K562 (cell line): ENCODE measurements around the gene IRGQ. TPM values are rescaled to one million over a fixed set of nuclear protein-coding genes. Genes with fewer than 3 reads are reported as not detected.

Source experiments
- ATAC-seq: fragments of 200-7000 bp; cut with Tn5 transposase; 3 replicates; pipeline ENCODE4 v1.9.1; 2020; ENCODE audit warnings: moderate library complexity
- BruUV-seq: library from RNA; stranded (reverse); fragments of 400-500 nt; replicated peaks from 2 replicates; lab custom pipeline; 2021; lab: Mats Ljungman, UMichigan
- CTCF ChIA-PET: fragments of 300-600 bp; formaldehyde crosslinking; extraction: SDS; loops from one replicate; lab custom pipeline; 2021; ENCODE audit warnings: low intra/inter-chr PET ratio; lab: Yijun Ruan, JAX
- POLR2A ChIA-PET: fragments of 300-600, 350-650 bp; sonication (Branson Sonifier 250); formaldehyde crosslinking; extraction: SDS; loops from one replicate; lab custom pipeline; 2021; ENCODE audit warnings: antibody characterized with exemption, inconsistent platforms; lab: Yijun Ruan, JAX
- DNase-seq, 4 experiments: peaks; one replicate each; pipeline versions ENCODE4 v3.0.0 to v3.0.0-alpha.2; 2011 to 2018; ENCODE audit warnings: low spot score in 3 of 4, mixed read lengths in 3 of 4; ENCODE audit errors: extremely low read depth in 1 of 4
- FAIRE-seq: peaks from 2 replicates; lab custom pipeline; 2011; peaks lifted over from hg19 to GRCh38; lab: Jason Lieb, UNC
- H2AFZ ChIP-seq: 2 replicates; pipeline ENCODE4 v1.6.0; 2011; ENCODE audit warnings: low read depth, low read length, control low read depth, inconsistent platforms
- H3K27ac ChIP-seq: fragments of 200-600 bp; 3 replicates; pipeline ENCODE4 v1.8.0; 2011; ENCODE audit warnings: low read depth, mild to moderate bottlenecking, control low read depth, inconsistent platforms, low read length, moderate library complexity, mixed read lengths; ENCODE audit errors: extremely low read depth
- H3K27me3 ChIP-seq, 2 experiments: fragments of 300-600 bp in 1 of 2; 2 replicates in 1 of 2; 3 replicates in 1 of 2; pipeline versions ENCODE4 v1.6.0 to v1.8.0; 2011; ENCODE audit warnings: inconsistent platforms in 2 of 2, low read length in 2 of 2, mild to moderate bottlenecking in 1 of 2, mixed read lengths in 1 of 2, moderate library complexity in 1 of 2; ENCODE audit not compliant: control insufficient read depth in 2 of 2, insufficient read depth in 2 of 2
- H3K36me3 ChIP-seq: fragments of 300-600 bp; 3 replicates; pipeline ENCODE4 v1.8.0; 2011; ENCODE audit warnings: mild to moderate bottlenecking, low read length, inconsistent platforms; ENCODE audit not compliant: control insufficient read depth, insufficient read depth
- H3K4me1 ChIP-seq, 2 experiments: fragments of 200-600 bp in 1 of 2; replicated peaks in 1 of 2; 2 replicates in 1 of 2; 3 replicates in 1 of 2; pipeline versions ENCODE4 v1.5.1 to v1.8.0; 2011; ENCODE audit warnings: inconsistent platforms in 2 of 2, low read length in 2 of 2, mild to moderate bottlenecking in 1 of 2, mixed read lengths in 1 of 2, moderate library complexity in 1 of 2; ENCODE audit not compliant: control insufficient read depth in 2 of 2, insufficient read depth in 2 of 2
- H3K4me2 ChIP-seq: 2 replicates; pipeline ENCODE4 v1.6.1; 2011; ENCODE audit warnings: low read length, control low read depth, inconsistent platforms, mixed read lengths; ENCODE audit not compliant: insufficient read depth
- H3K4me3 ChIP-seq: fragments of 200-600 bp; sonication (generic), shearing (Covaris generic); 2 replicates; pipeline ENCODE4 v1.5.1; 2016; ENCODE audit warnings: control low read depth, inconsistent platforms
- H3K79me2 ChIP-seq: fragments of 200-600 bp; 3 replicates; pipeline ENCODE4 v1.8.0; 2011; ENCODE audit warnings: low read length, inconsistent platforms; ENCODE audit not compliant: control insufficient read depth, insufficient read depth
- H3K9ac ChIP-seq, 2 experiments: 2 replicates each; pipeline versions ENCODE4 v1.6.0 to v1.6.1; 2011; ENCODE audit warnings: low read depth in 2 of 2, low read length in 2 of 2, control low read depth in 1 of 2, inconsistent platforms in 1 of 2, mild to moderate bottlenecking in 1 of 2, mixed read lengths in 1 of 2; ENCODE audit not compliant: insufficient read depth in 1 of 2
- H3K9me1 ChIP-seq: one replicate; pipeline ENCODE4 v1.6.0; 2011; ENCODE audit warnings: inconsistent platforms, mild to moderate bottlenecking, low read length, moderate library complexity; ENCODE audit not compliant: control insufficient read depth, insufficient read depth
- H3K9me3 ChIP-seq: replicated peaks from 2 replicates; pipeline ENCODE4 v1.5.1; 2011; ENCODE audit warnings: low read depth, low read length, inconsistent platforms; ENCODE audit not compliant: control insufficient read depth, insufficient read depth
- H4K20me1 ChIP-seq: replicated peaks from 2 replicates; pipeline ENCODE4 v1.6.1; 2011; ENCODE audit warnings: low read length, inconsistent platforms, mixed read lengths; ENCODE audit not compliant: control insufficient read depth, insufficient read depth
- BCL6 ChIP-seq: fragments of 250-450 bp; sonication (Bioruptor Pico); IDR thresholded peaks from 2 replicates; pipeline ENCODE4 v1.4.0; 2020
- CREB1 ChIP-seq, 2 experiments: sonication (generic) in 1 of 2; formaldehyde crosslinking in 1 of 2; IDR thresholded peaks; 2 replicates each; pipeline versions ENCODE4 v1.6.1 to v1.8.0; 2012 to 2022; ENCODE audit warnings: inconsistent platforms in 1 of 2, mild to moderate bottlenecking in 1 of 2, missing genetic modification reagents in 1 of 2, moderate library complexity in 1 of 2
- EWSR1 ChIP-seq: fragments of 450-650 bp; IDR thresholded peaks from 2 replicates; pipeline ENCODE4 v1.6.1; 2018; ENCODE audit warnings: borderline replicate concordance, mild to moderate bottlenecking, low read depth, moderate library complexity; ENCODE audit not compliant: partially characterized antibody
- HDAC8 ChIP-seq: fragments of 450-650 bp; IDR thresholded peaks from 2 replicates; pipeline ENCODE4 v1.6.1; 2016; ENCODE audit warnings: mild to moderate bottlenecking, missing genetic modification characterization, moderate library complexity, missing compliant biosample characterization
- NFIC ChIP-seq: fragments of 450-650 bp; IDR thresholded peaks from 2 replicates; pipeline ENCODE4 v1.6.1; 2017; ENCODE audit warnings: mild to moderate bottlenecking, inconsistent platforms
- RBM22 ChIP-seq: fragments of 200-400 bp; formaldehyde crosslinking; IDR thresholded peaks from 2 replicates; pipeline ENCODE4 v1.6.1; 2018; ENCODE audit warnings: low read length, low read depth; ENCODE audit not compliant: poor library complexity, severe bottlenecking
- SPI1 ChIP-seq: IDR thresholded peaks from 2 replicates; pipeline ENCODE4 v1.6.1; 2011; ENCODE audit warnings: low read depth, low read length, control low read depth, borderline replicate concordance
- WGBS: fragments of 100-300 bp; shearing (Covaris generic); methylation state at CpG from one replicate; pipeline ENCODE4 v1.1.6; 2016; ENCODE audit warnings: low coverage, mixed read lengths; ENCODE audit not compliant: insufficient coverage; ENCODE audit errors: missing lambda C conversion rate; 5-methylcytosine and 5-hydroxymethylcytosine counted together
- in situ Hi-C: fragments of 300-500 bp; cut with MboI; formaldehyde crosslinking; loops from 4 replicates; pipeline ENCODE4 v1.15.0; 2018; ENCODE audit warnings: inconsistent platforms, mixed read lengths
- intact Hi-C: fragments of 100-400 bp; cut with micrococcal nuclease; formaldehyde crosslinking; loops from 2 replicates; pipeline ENCODE4 v1.14.2; 2022
- polyA plus RNA-seq, 8 experiments: library from polyadenylated mRNA; depleted of rRNA in 4 of 8; stranded (reverse) in 5 of 8; unstranded in 3 of 8; fragments of >200 nt; fragmentation: Nextera tagmentation in 2 of 8; fragmentation: Illumina TruSeq in 1 of 8; extraction: Ambion mirVana in 2 of 8; extraction: Trizol in 1 of 8; gene quantifications; 2 replicates each; pipeline versions ENCODE4 v1.2.1 to v1.2.3, GENCODE V29; 2011 to 2014; ENCODE audit warnings: inconsistent platforms in 1 of 8, missing spikeins in 1 of 8
- total RNA-seq, 7 experiments: library from RNA; depleted of rRNA in 6 of 7; stranded (reverse); fragments of >200 nt in 6 of 7; fragmentation: Illumina TruSeq in 2 of 7; extraction: Trizol in 2 of 7; gene quantifications; 2 replicates each; pipeline versions ENCODE4 v1.2.1 to v1.2.3, GENCODE V29; 2011 to 2021; ENCODE audit warnings: low replicate concordance in 1 of 7
- TF ChIP-seq, protein P1 (sequence below): fragments of 450-650 bp; formaldehyde crosslinking; IDR thresholded peaks from 2 replicates; pipeline ENCODE4 v1.4.0; 2020; ENCODE audit warnings: mild to moderate bottlenecking, moderate library complexity

IRGQ gene
- total and polyA plus RNA-seq, 9 of the 15 experiments (the other 6 are each of a cell fraction or from before 2014, with no cell fraction given) = 3.5 to 19.2 (median 7.9) TPM

DNA sequence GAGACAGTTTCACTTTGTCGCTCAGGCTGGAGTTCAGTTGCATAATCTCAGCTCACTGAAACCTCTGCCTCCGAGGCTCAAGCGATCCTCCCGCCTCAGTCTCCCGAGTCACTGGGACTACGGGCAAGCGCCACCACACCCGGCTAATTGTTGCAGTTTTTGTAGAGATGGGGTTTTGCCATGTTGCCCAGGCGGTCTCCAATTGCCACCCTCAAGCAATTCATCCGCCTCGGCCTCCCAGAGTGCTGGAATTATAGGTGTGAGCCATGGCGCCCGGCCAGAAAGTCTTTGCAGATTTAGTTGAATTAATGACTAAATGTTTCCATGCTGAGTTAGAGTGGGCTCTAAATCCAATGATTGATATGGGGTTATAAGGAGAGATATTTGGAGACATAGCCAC lies 48.2 kb upstream of the IRGQ start:
- TF ChIP-seq SPI1 (no peak), BCL6 (CRISPR knock-in tag) (no peak), NFIC (0 out of 2 replicates have a peak, but pooled peaks have one; percentile 7), RBM22 (no peak), CREB1 (IDR thresholded peaks at IDR 0.05) (no peak), CREB1 (CRISPR knock-in tag; IDR thresholded peaks at IDR 0.05) (no peak), EWSR1 (no peak), HDAC8 (tag) (no peak)
- TF ChIP-seq, protein P1, sequence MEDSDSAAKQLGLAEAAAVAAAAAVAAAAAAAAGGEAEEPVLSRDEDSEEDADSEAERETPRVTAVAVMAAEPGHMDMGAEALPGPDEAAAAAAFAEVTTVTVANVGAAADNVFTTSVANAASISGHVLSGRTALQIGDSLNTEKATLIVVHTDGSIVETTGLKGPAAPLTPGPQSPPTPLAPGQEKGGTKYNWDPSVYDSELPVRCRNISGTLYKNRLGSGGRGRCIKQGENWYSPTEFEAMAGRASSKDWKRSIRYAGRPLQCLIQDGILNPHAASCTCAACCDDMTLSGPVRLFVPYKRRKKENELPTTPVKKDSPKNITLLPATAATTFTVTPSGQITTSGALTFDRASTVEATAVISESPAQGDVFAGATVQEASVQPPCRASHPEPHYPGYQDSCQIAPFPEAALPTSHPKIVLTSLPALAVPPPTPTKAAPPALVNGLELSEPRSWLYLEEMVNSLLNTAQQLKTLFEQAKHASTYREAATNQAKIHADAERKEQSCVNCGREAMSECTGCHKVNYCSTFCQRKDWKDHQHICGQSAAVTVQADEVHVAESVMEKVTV = no peak
- 35% methylated on average over 13 of the region's 13 CpGs for WGBS
- H3K36me3 ChIP-seq = peaks cover 6% of the 10 kb centered on the region; the same call in 2 of the 3 replicates
- POLR2A ChIA-PET = interaction anchor here (0.6 to 0.7 kb wide), 3 partner anchors 45 to 335 kb away, joined by 3 to 4 read pairs (median 3); no protein-coding TSS in a partner anchor
- FAIRE-seq (no peak), DNase-seq (no peak), ATAC-seq (no peak)
- no peaks in the 10 kb centered on the region for H4K20me1 ChIP-seq
- peaks cover 5 to 12% of the 10 kb centered on the region in 2 experiments; a peak in 3 of 5 replicates for H3K4me1 ChIP-seq
- H3K27ac ChIP-seq = no peak overlapping the region
- no TSS peak for BruUV-seq
- intact Hi-C loops (no loop called here), in situ Hi-C loops (no loop called here)
- no peak overlapping the region for H3K4me3 ChIP-seq
- H3K79me2 ChIP-seq = no peaks in the 10 kb centered on the region
- H3K4me2 ChIP-seq = no peak overlapping the region
- no peak overlapping the region; a peak in 1 of 4 replicates for H3K9ac ChIP-seq
- no peak overlapping the region for H2AFZ ChIP-seq
- CTCF ChIA-PET = no interaction called here
- peaks cover 0 to under 1% of the 10 kb centered on the region in 2 experiments; a peak in 3 of 5 replicates for H3K27me3 ChIP-seq
- H3K9me1 ChIP-seq = no peaks in the 10 kb centered on the region
- H3K9me3 ChIP-seq = no peaks in the 10 kb centered on the region; the same call in 1 of the 2 replicates
